IMR-90 (cell line): Measurements from ENCODE around the gene CYP26A1. TPM values are rescaled to one million over a fixed set of nuclear protein-coding genes. Genes with fewer than 3 reads are reported as not detected.

ENCODE experiments used
- ATAC-seq: fragments of 200-7000 bp; cut with Tn5 transposase; 2 replicates; pipeline ENCODE4 v1.9.1; 2020; ENCODE audit warnings: low read depth, mild to moderate bottlenecking, moderate library complexity
- BruUV-seq: library from RNA; stranded (reverse); fragments of 400-500 nt; replicated peaks from 2 replicates; lab custom pipeline; 2021; lab: Mats Ljungman, UMichigan
- CTCF ChIA-PET: fragments of 300-600 bp; formaldehyde crosslinking; extraction: SDS; loops from one replicate; lab custom pipeline; 2021; ENCODE audit warnings: antibody characterized with exemption; lab: Yijun Ruan, JAX
- POLR2A ChIA-PET: fragments of 300-600 bp; sonication (Branson Sonifier 250); formaldehyde crosslinking; loops from one replicate; lab custom pipeline; 2022; ENCODE audit warnings: antibody characterized with exemption; ENCODE audit not compliant: unreplicated experiment; lab: Charles Lee
- DNase-seq: peaks from one replicate; pipeline ENCODE4 v3.0.0; 2013
- H2AFZ ChIP-seq: replicated peaks from 2 replicates; pipeline ENCODE3; 2013; ENCODE audit warnings: low read length, mild to moderate bottlenecking; ENCODE audit not compliant: poor library complexity
- H2AK5ac ChIP-seq: 2 replicates; pipeline ENCODE4 v1.6.1; 2013; ENCODE audit warnings: low read depth, low read length, inconsistent platforms
- H2AK9ac ChIP-seq: replicated peaks from 2 replicates; pipeline ENCODE3; 2013; ENCODE audit warnings: mild to moderate bottlenecking, low read depth, low read length, moderate library complexity; ENCODE audit not compliant: poor library complexity
- H2BK120ac ChIP-seq: 2 replicates; pipeline ENCODE4 v1.6.1; 2013; ENCODE audit warnings: low read depth, low read length, inconsistent platforms
- H2BK15ac ChIP-seq: 3 replicates; pipeline ENCODE4 v1.6.1; 2013; ENCODE audit warnings: low read depth, low read length, inconsistent platforms
- H2BK20ac ChIP-seq: 2 replicates; pipeline ENCODE4 v1.6.1; 2013; ENCODE audit warnings: low read depth, mild to moderate bottlenecking, inconsistent platforms, low read length, moderate library complexity
- H2BK5ac ChIP-seq: 2 replicates; pipeline ENCODE4 v1.6.1; 2013; ENCODE audit warnings: mild to moderate bottlenecking, low read depth, low read length, inconsistent platforms; ENCODE audit not compliant: poor library complexity, severe bottlenecking
- H3K14ac ChIP-seq: replicated peaks from 2 replicates; pipeline ENCODE4 v1.6.1; 2013; ENCODE audit warnings: low read depth, low read length, inconsistent platforms
- H3K18ac ChIP-seq: 2 replicates; pipeline ENCODE4 v1.6.1; 2013; ENCODE audit warnings: low read depth, low read length, control low read depth
- H3K23ac ChIP-seq: 2 replicates; pipeline ENCODE4 v1.6.1; 2013; ENCODE audit warnings: low read depth, low read length, inconsistent platforms
- H3K27ac ChIP-seq: 2 replicates; pipeline ENCODE4 v1.5.1; 2013; ENCODE audit warnings: mild to moderate bottlenecking, control low read depth, low read length; ENCODE audit not compliant: insufficient read depth
- H3K27me3 ChIP-seq: 2 replicates; pipeline ENCODE4 v1.6.1; 2013; ENCODE audit warnings: low read length; ENCODE audit not compliant: control insufficient read depth, insufficient read depth
- H3K36me3 ChIP-seq: 2 replicates; pipeline ENCODE4 v1.6.1; 2013; ENCODE audit warnings: low read length, mixed read lengths; ENCODE audit not compliant: control insufficient read depth, insufficient read depth
- H3K4ac ChIP-seq: 2 replicates; pipeline ENCODE4 v1.6.1; 2013; ENCODE audit warnings: low read depth, low read length, inconsistent platforms
- H3K4me1 ChIP-seq: 2 replicates; pipeline ENCODE4 v1.6.1; 2013; ENCODE audit warnings: low read length, mixed read lengths; ENCODE audit not compliant: control insufficient read depth, insufficient read depth
- H3K4me2 ChIP-seq: 2 replicates; pipeline ENCODE4 v1.6.1; 2013; ENCODE audit warnings: low read depth, mild to moderate bottlenecking, control low read depth, low read length, moderate library complexity
- H3K4me3 ChIP-seq: 2 replicates; pipeline ENCODE4 v1.5.1; 2013; ENCODE audit warnings: low read depth, mild to moderate bottlenecking, control low read depth, low read length, moderate library complexity; ENCODE audit not compliant: insufficient read depth
- H3K56ac ChIP-seq: 2 replicates; pipeline ENCODE4 v1.6.1; 2013; ENCODE audit warnings: low read length, inconsistent platforms; ENCODE audit not compliant: insufficient read depth; ENCODE audit errors: extremely low read depth
- H3K79me1 ChIP-seq, 2 experiments: 2 replicates each; pipeline ENCODE4 v1.6.1; 2013; ENCODE audit warnings: low read length in 2 of 2, inconsistent platforms in 1 of 2, low read depth in 1 of 2
- H3K9ac ChIP-seq: 2 replicates; pipeline ENCODE4 v1.6.1; 2013; ENCODE audit warnings: low read depth, low read length, control low read depth
- H3K9me1 ChIP-seq: 2 replicates; pipeline ENCODE4 v1.6.1; 2013; ENCODE audit warnings: low read length, inconsistent platforms; ENCODE audit not compliant: insufficient read depth
- H3K9me3 ChIP-seq: 2 replicates; pipeline ENCODE4 v1.6.1; 2013; ENCODE audit warnings: low read length; ENCODE audit not compliant: control insufficient read depth, insufficient read depth
- H4K20me1 ChIP-seq: 2 replicates; pipeline ENCODE4 v1.6.1; 2013; ENCODE audit warnings: low read length, inconsistent platforms; ENCODE audit not compliant: insufficient read depth
- H4K5ac ChIP-seq: 2 replicates; pipeline ENCODE4 v1.6.1; 2013; ENCODE audit warnings: mild to moderate bottlenecking, low read depth, low read length, control low read depth
- H4K8ac ChIP-seq, 2 experiments: 2 replicates each; pipeline ENCODE4 v1.6.1; 2013; ENCODE audit warnings: low read depth in 2 of 2, low read length in 2 of 2, control low read depth in 1 of 2, inconsistent platforms in 1 of 2
- H4K91ac ChIP-seq: 2 replicates; pipeline ENCODE4 v1.6.1; 2013; ENCODE audit warnings: low read depth, low read length, inconsistent platforms; ENCODE audit not compliant: insufficient read depth
- BHLHE40 ChIP-seq: fragments of 150-350 bp; IDR thresholded peaks from 2 replicates; pipeline ENCODE4 v1.6.1; 2016; ENCODE audit warnings: mild to moderate bottlenecking, low read depth, low read length
- CEBPB ChIP-seq: IDR thresholded peaks from 2 replicates; pipeline ENCODE4 v1.6.1; 2012; ENCODE audit warnings: low read depth, low read length, improper control_type of control experiment
- FOS ChIP-seq: fragments of 150-350 bp; IDR thresholded peaks from 2 replicates; pipeline ENCODE4 v1.6.1; 2016; ENCODE audit warnings: low read depth, low read length
- MAFK ChIP-seq: IDR thresholded peaks from 2 replicates; pipeline ENCODE4 v1.6.1; 2012; ENCODE audit warnings: low read depth, low read length, improper control_type of control experiment
- MAZ ChIP-seq: IDR thresholded peaks from 2 replicates; pipeline ENCODE4 v1.6.1; 2012; ENCODE audit warnings: low read depth, mild to moderate bottlenecking, low read length, improper control_type of control experiment, moderate library complexity, borderline replicate concordance
- MXI1 ChIP-seq: IDR thresholded peaks from 2 replicates; pipeline ENCODE4 v1.6.1; 2012; ENCODE audit warnings: low read depth, mild to moderate bottlenecking, low read length, moderate library complexity, borderline replicate concordance
- NFE2L2 ChIP-seq: fragments of 150-350 bp; IDR thresholded peaks from 2 replicates; pipeline ENCODE4 v1.6.1; 2016; ENCODE audit warnings: low read depth, mild to moderate bottlenecking, low read length
- POLR2A ChIP-seq: IDR thresholded peaks from 2 replicates; pipeline ENCODE4 v1.6.1; 2012; ENCODE audit warnings: mild to moderate bottlenecking, low read depth, low read length
- RAD21 ChIP-seq: IDR thresholded peaks from 2 replicates; pipeline ENCODE4 v1.6.1; 2012; ENCODE audit warnings: low read length, improper control_type of control experiment
- RCOR1 ChIP-seq: IDR thresholded peaks from 2 replicates; pipeline ENCODE4 v1.6.1; 2012; ENCODE audit warnings: mild to moderate bottlenecking, low read length, improper control_type of control experiment; ENCODE audit not compliant: insufficient replicate concordance
- RFX5 ChIP-seq: IDR thresholded peaks from 2 replicates; pipeline ENCODE4 v1.8.0; 2012; ENCODE audit warnings: low read depth, mild to moderate bottlenecking, low read length, moderate library complexity
- SMC3 ChIP-seq: fragments of 150-350 bp; IDR thresholded peaks from 2 replicates; pipeline ENCODE4 v1.6.1; 2016; ENCODE audit warnings: low read depth, mild to moderate bottlenecking, antibody characterized with exemption, low read length, moderate library complexity
- WGBS, 2 experiments: methylation state at CpG; one replicate each; pipeline versions ENCODE4 v1.1.5 to v1.1.7; 2013; ENCODE audit warnings: missing lambda C conversion rate in 2 of 2; ENCODE audit not compliant: insufficient read length in 1 of 2; ENCODE audit errors: extremely low coverage in 2 of 2; 5-methylcytosine and 5-hydroxymethylcytosine counted together
- dilution Hi-C: fragments of 300-500 bp; cut with HindIII; formaldehyde crosslinking; loops from one replicate; pipeline ENCODE4 v1.14.3; 2018; ENCODE audit warnings: low sequenced_read_pairs; ENCODE audit not compliant: unreplicated experiment
- in situ Hi-C: fragments of 300-500 bp; cut with MboI; formaldehyde crosslinking; loops from 3 replicates; pipeline ENCODE4 v1.14.3; 2019; ENCODE audit warnings: low sequenced_read_pairs, inconsistent platforms, mixed read lengths
- intact Hi-C: fragments of 100-400 bp; cut with micrococcal nuclease; formaldehyde crosslinking; loops from 2 replicates; pipeline ENCODE4 v1.10.0; 2022
- polyA plus RNA-seq, 3 experiments: library from polyadenylated mRNA; depleted of rRNA; stranded (reverse); fragments of >200 nt; gene quantifications; 2 replicates each; pipeline ENCODE4 v1.2.3, GENCODE V29; 2012; ENCODE audit warnings: low replicate concordance in 1 of 3
- total RNA-seq: library from RNA; depleted of rRNA; stranded (reverse); fragments of >200 nt; gene quantifications from 2 replicates; pipeline ENCODE4 v1.2.3, GENCODE V29; 2012
- TF ChIP-seq, protein P1 (sequence below): fragments of 150-350 bp; IDR thresholded peaks from 2 replicates; pipeline ENCODE4 v1.6.1; 2017; ENCODE audit warnings: mild to moderate bottlenecking, antibody characterized with exemption, low read length, low read depth
- TF ChIP-seq, protein P2 (sequence below): conservative IDR thresholded peaks from 2 replicates; pipeline ENCODE4 v1.5.1; 2012; ENCODE audit warnings: mild to moderate bottlenecking, low read depth, low read length, improper control_type of control experiment
- TF ChIP-seq, protein P3 (sequence below): fragments of 150-350 bp; IDR thresholded peaks from 2 replicates; pipeline ENCODE4 v1.6.1; 2016; ENCODE audit warnings: low read depth, mild to moderate bottlenecking, low read length, moderate library complexity, borderline replicate concordance

The CYP26A1 gene
- total and polyA plus RNA-seq, 2 of the 4 experiments (the other 2 are of a cell fraction) = 0.15 TPM; not detected in 1

DNA sequence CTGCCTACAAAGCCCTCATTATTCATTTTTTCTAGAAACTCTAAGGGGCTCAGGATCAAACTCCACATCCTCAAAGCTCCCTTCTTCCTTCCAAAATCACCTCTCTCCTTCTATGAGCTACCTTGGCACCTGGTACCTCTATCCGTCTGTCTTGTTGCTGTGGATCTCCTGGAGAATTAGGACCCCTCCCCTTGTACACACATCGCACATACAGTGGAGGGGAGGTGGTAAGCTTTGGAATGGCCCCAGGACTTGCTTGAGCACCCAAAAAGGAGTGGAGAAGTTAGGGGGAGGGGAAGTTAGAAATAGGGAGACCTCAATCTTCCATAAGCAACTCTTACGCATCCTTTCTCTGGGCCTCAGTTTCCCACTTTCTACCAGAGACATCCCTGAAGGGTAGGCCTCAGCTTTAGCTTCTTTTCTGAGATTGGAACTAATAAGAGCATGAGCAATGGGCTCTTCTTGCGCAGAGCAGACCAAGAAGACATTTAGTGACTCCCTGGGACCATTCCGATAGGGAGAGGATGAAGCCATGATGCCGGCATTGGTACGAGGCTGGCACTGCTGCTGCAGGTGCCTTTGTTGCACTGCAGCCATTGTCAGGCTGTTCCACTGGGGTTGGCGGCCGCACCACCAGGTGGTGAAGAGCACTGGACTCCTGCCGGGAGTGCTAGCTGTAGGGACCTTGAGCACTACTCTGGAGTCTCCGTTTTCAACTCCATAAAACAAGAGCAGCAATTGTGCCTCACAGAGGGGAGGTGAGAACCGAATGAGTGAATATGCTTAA, 8.6 kb upstream of the CYP26A1 start:
- in situ Hi-C loops = no loop called here
- Histone ChIP-seq H3K9me3 (no peaks in the 10 kb centered on the region), H3K14ac (no peak overlapping the region), H3K4me3 (no peak overlapping the region), H3K27ac (no peak overlapping the region), H2AK9ac (no peak overlapping the region), H2BK20ac (no peak overlapping the region), H2AK5ac (no peak overlapping the region), H3K9me1 (no peaks in the 10 kb centered on the region), H3K36me3 (no peaks in the 10 kb centered on the region), H3K18ac (no peak overlapping the region), H2BK15ac (no peak overlapping the region), H2BK5ac (no peak overlapping the region), H4K5ac (no peak overlapping the region), H2BK120ac (no peak overlapping the region), H3K56ac (no peak overlapping the region), H3K27me3 (peaks cover 98% of the 10 kb centered on the region), H3K4ac (no peak overlapping the region), H3K23ac (no peak overlapping the region), H4K8ac (no peak overlapping the region), H3K79me1 (no peaks in the 10 kb centered on the region), H3K4me1 (peaks cover 6% of the 10 kb centered on the region; the same call in 1 of the 2 replicates), H3K9ac (no peak overlapping the region), H3K4me2 (peak overlapping the region; percentile 33), H4K91ac (no peak overlapping the region), H4K20me1 (peaks cover 11% of the 10 kb centered on the region; the same call in 1 of the 2 replicates), H2AFZ (no peak overlapping the region)
- 63% methylated on average over 4 of the region's 12 CpGs; no CpG with 5 or more reads in 1 of the 2 experiments for WGBS, 2 experiments
- no peak for ATAC-seq
- intact Hi-C loops = no loop called here
- DNase-seq = no peak
- no peak for TF ChIP-seq MAZ
- no peak for TF ChIP-seq CEBPB
- TF ChIP-seq, protein P1, sequence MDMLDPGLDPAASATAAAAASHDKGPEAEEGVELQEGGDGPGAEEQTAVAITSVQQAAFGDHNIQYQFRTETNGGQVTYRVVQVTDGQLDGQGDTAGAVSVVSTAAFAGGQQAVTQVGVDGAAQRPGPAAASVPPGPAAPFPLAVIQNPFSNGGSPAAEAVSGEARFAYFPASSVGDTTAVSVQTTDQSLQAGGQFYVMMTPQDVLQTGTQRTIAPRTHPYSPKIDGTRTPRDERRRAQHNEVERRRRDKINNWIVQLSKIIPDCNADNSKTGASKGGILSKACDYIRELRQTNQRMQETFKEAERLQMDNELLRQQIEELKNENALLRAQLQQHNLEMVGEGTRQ = no peak
- no peak for TF ChIP-seq BHLHE40
- no peak for TF ChIP-seq RCOR1
- no peak for TF ChIP-seq RFX5
- TF ChIP-seq RAD21 = no peak
- no peak for TF ChIP-seq SMC3
- no peak for TF ChIP-seq NFE2L2
- TF ChIP-seq MXI1 = no peak
- TF ChIP-seq POLR2A = no peak
- TF ChIP-seq FOS = no peak
- TF ChIP-seq, protein P2, sequence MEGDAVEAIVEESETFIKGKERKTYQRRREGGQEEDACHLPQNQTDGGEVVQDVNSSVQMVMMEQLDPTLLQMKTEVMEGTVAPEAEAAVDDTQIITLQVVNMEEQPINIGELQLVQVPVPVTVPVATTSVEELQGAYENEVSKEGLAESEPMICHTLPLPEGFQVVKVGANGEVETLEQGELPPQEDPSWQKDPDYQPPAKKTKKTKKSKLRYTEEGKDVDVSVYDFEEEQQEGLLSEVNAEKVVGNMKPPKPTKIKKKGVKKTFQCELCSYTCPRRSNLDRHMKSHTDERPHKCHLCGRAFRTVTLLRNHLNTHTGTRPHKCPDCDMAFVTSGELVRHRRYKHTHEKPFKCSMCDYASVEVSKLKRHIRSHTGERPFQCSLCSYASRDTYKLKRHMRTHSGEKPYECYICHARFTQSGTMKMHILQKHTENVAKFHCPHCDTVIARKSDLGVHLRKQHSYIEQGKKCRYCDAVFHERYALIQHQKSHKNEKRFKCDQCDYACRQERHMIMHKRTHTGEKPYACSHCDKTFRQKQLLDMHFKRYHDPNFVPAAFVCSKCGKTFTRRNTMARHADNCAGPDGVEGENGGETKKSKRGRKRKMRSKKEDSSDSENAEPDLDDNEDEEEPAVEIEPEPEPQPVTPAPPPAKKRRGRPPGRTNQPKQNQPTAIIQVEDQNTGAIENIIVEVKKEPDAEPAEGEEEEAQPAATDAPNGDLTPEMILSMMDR = no peak
- TF ChIP-seq MAFK = no peak
- TF ChIP-seq, protein P3, sequence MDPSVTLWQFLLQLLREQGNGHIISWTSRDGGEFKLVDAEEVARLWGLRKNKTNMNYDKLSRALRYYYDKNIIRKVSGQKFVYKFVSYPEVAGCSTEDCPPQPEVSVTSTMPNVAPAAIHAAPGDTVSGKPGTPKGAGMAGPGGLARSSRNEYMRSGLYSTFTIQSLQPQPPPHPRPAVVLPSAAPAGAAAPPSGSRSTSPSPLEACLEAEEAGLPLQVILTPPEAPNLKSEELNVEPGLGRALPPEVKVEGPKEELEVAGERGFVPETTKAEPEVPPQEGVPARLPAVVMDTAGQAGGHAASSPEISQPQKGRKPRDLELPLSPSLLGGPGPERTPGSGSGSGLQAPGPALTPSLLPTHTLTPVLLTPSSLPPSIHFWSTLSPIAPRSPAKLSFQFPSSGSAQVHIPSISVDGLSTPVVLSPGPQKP = no peak
- dilution Hi-C loops = no loop called here
- no TSS peak for BruUV-seq
- ChIA-PET POLR2A (no interaction called here), CTCF (interaction anchor here (0.7 to 1.3 kb wide), 3 partner anchors 9 to 51 kb away, joined by 3 to 4 read pairs (median 3); no protein-coding TSS in a partner anchor)
